ENCODE measurements around the gene TMEM17. TPM values are rescaled to one million over a fixed set of nuclear protein-coding genes. Genes with fewer than 3 reads are reported as not detected.

Gene TMEM17
- total and polyA plus RNA-seq, 9 of the 15 experiments (the other 6 are each of a cell fraction or from before 2014, with no cell fraction given), result 0.58 to 2.2 (median 1.2) TPM

- TF ChIP-seq ZNF280A (IDR thresholded peaks at IDR 0.05; ENCODE audit: low read depth, partially characterized antibody) (no peak), ZNF197 (CRISPR knock-in tag; IDR thresholded peaks at IDR 0.05; ENCODE audit: low read depth) (no peak), GTF2F1 (IDR thresholded peaks at IDR 0.05; ENCODE audit: low read depth, low read length) (0 out of 2 replicates have a peak, but pooled peaks have one; percentile 63), SP1 (CRISPR knock-in tag; IDR thresholded peaks at IDR 0.05) (peak; percentile 86), ZNF695 (CRISPR knock-in tag; IDR thresholded peaks at IDR 0.05) (no peak), ATF3 (IDR thresholded peaks at IDR 0.05) (no peak), ATF3 (CRISPR knock-in tag; conservative IDR thresholded peaks at IDR 0.05) (no peak), KAT8 (IDR thresholded peaks at IDR 0.05; ENCODE audit: low read depth) (no peak), ZBTB33 (CRISPR knock-in tag; IDR thresholded peaks at IDR 0.05) (peak; percentile 25; the same call in 1 of the 2 replicates), ZNF518B (CRISPR knock-in tag; IDR thresholded peaks at IDR 0.05) (no peak)
Measured at GRCh38 chr2:62505750-62506420, at the start of gene TMEM17 (continued).
